Germinal center (tissue), 1 donor: ENCODE data around the gene ITGA1.
"Not testable (repeated sequence)": the region's sequence is repeated elsewhere in the genome, so short reads cannot be mapped to it uniquely, and the experiment has no call there.

Source experiments
- DNase-seq: peaks from one replicate; pipeline ENCODE4 v3.0.0; 2012; ENCODE audit warnings: mixed read lengths, low spot score

ITGA1 gene

GRCh38 chr5:52831786-52832511 lies 44.2 kb downstream of the ITGA1 start:
- no peak for DNase-seq

DNA sequence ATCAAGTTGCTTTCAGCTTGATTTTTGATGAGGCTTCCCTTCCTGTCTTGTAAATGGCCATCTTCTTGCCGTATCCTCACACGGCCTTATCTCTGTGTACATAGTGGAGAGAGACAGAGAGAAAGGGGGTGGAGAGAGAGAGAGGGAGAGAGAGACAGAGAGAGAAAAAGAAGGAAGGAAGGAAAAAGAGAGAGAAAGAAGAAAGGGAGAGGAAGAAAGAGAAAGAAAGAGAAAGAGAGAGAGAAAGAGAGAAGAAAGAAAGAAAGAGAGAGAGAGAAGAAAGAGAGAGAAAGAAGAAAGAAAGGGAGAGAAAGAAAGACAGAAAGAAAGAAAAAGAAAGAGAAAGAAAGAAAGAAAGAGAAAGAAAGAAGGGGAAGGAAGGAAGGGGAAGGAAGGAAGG lies 46.6 kb downstream of the ITGA1 start:
- no peak for DNase-seq

GRCh38 chr5:52837068-52837467 lies 49.4 kb downstream of the ITGA1 start:
- no peak for DNase-seq

- no peak for DNase-seq
Measured at GRCh38 chr5:52837591-52838001, 49.9 kb downstream of the ITGA1 start.

GRCh38 chr5:52838326-52839015 lies 50.8 kb downstream of the ITGA1 start:
- DNase-seq: no peak

GRCh38 chr5:52839285-52839684 lies 51.6 kb downstream of the ITGA1 start:
- no peak for DNase-seq

GRCh38 chr5:52840277-52841050 lies 52.7 kb downstream of the ITGA1 start:
- no peak for DNase-seq

GRCh38 chr5:52841114-52841513 lies 53.4 kb downstream of the ITGA1 start:
- no peak for DNase-seq

GRCh38 chr5:52842111-52842510 lies 54.4 kb downstream of the ITGA1 start:
- DNase-seq: no peak

DNA sequence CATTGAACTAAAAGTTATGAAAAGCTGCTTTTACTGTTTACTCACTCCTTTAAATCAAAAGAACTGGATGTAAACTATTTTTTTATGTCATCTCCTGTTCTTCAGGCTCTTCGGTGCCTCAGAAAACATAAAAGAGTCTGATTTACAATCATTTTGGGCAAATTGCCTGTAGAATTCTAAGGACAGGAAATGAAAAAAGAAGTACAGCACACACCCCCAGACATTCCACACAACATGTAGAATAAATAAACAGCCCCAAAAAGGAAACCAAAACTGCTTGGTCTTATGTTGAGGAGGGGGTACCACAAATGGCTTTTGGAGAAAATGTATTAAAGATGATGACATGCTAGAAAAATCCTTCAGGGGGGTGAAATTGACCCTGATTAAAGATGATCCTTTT lies 57.2 kb downstream of the ITGA1 start:
- DNase-seq: no peak

- DNase-seq: no peak
Measured at GRCh38 chr5:52846182-52846842, 58.6 kb downstream of the ITGA1 start.

GRCh38 chr5:52848688-52849087 lies 61.0 kb downstream of the ITGA1 start:
- not testable (repeated sequence) for DNase-seq

DNA sequence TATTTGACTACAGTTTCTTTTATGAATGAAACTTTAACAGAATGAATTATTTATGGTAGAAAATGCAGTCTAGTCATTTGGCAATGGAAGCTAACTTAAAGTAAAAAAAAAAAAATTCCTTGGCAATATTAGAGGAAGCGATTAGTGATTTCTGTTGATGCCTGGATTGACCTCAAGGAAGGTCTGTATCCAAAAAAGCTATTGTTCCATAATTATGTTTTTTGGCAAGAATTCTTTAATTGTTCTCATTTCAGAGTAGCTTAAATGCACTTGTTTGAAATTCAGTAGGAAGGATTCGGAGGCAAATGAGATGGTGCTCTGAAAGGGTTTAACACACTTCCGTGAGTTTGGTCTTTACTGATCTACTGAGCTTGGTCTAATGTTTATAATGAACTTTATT lies 61.8 kb downstream of the ITGA1 start:
- DNase-seq: no peak

GRCh38 chr5:52853650-52854049 lies 65.9 kb downstream of the ITGA1 start:
- no peak for DNase-seq

GRCh38 chr5:52854301-52854700 lies 66.6 kb downstream of the ITGA1 start:
- no peak for DNase-seq

DNA sequence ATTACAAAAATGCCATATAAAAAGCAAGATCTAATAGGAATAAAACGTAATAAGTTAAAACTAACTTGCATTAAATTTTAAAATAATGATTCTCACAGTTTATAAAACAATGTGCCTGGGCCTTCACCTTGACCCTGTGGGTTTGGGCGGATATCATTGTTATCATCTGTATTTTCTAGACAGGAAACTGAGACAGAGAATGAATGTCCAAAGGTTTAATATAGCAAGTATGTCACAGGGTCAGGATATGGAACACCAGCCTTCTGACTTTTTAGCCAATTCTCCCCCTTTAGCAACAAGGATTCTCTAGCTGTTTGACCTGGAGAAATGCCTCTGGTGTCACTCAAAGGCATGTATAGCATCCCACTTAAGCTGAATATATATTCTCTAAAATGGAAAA lies 67.2 kb downstream of the ITGA1 start:
- DNase-seq: no peak

- DNase-seq: no peak
Measured at GRCh38 chr5:52856564-52856963, 68.8 kb downstream of the ITGA1 start.

- no peak for DNase-seq
Measured at GRCh38 chr5:52859628-52860027, 71.9 kb downstream of the ITGA1 start.

DNA sequence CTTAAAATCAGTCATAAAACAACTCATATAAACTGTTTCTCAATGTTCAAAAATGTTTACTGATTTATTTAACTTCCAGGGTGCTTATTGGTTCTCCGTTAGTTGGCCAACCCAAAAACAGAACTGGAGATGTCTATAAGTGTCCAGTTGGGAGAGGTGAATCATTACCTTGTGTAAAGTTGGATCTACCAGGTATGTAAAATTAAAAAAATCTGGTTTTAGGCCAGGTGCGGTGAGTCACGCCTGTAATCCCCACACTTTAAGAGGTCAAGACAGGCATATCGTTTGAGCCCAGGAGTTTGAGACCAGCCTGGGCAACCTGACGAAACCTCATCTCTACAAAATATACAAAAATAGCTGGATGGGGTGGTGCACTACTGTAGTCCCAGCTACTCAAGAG lies 73.7 kb downstream of the ITGA1 start:
- no peak for DNase-seq

DNA sequence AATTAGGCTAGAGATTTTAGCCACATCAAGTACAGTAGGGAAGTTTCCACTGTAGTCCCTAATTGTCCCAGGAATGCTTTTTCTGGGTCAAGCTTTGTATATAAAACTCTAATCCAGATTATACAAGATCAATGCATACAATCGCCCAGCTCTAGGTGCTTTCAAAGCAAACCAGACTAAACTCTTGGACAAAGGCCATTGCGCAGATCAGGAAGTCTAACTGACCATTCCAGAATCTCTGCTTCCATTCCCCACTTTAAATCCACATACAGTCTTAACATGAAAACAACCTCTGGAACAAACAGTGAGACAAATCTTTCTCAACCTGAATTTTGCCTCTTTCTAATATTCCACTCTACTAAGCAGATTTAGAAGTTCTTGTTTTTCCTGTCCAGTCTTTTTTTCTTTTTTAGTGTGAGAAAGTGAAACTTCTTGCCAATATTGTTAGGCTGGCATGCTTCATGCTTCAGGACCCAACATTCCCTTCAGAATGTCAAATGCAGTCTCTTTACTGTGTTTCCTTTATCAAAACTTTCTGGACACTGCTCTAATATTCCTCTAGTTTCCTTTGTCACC lies 76.1 kb downstream of the ITGA1 start:
- no peak for DNase-seq

DNA sequence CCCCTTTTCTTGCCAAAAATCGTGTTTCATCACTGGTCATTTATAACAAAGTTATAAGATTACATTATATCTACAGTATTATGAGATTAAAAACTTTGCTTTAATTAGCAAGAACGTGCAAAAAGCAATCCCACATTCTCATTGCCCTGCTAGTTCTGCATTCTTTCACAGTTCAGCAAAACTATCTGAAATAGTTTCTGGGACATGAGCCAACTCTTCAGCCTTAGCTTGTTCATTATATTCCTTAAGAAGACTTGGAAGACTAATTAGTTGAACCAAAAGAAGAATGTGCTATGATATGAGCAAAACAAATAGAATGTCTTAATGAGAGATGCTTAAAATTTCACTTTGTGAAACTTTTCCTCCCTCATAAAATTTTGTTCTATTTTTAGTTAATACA lies 76.7 kb downstream of the ITGA1 start:
- DNase-seq: no peak

- DNase-seq: no peak
Measured at GRCh38 chr5:52864884-52865283, 77.2 kb downstream of the ITGA1 start.
